Endothelial cell of umbilical vein (primary cell): ENCODE measurements around the gene TCERG1L. TPM values are rescaled to one million over a fixed set of nuclear protein-coding genes. Genes with fewer than 3 reads are reported as not detected.

Experiments used
- BruUV-seq: library from RNA; stranded (reverse); fragments of 400-500 nt; replicated peaks from 2 replicates; lab custom pipeline; 2021; lab: Mats Ljungman, UMichigan
- CTCF ChIA-PET: fragments of 300-600, 350-600 bp; sonication (Branson Sonifier 250); formaldehyde crosslinking; loops from one replicate; lab custom pipeline; 2021; ENCODE audit warnings: antibody characterized with exemption, inconsistent platforms; lab: Charles Lee
- POLR2A ChIA-PET: fragments of 300-600, 350-600 bp; sonication (Branson Sonifier 250); formaldehyde crosslinking; loops from one replicate; lab custom pipeline; 2021; ENCODE audit warnings: antibody characterized with exemption, inconsistent platforms; lab: Charles Lee
- DNase-seq: peaks from one replicate; pipeline ENCODE4 v3.0.0-alpha.2; 2011; ENCODE audit warnings: low read depth, low spot score
- FAIRE-seq: peaks from 2 replicates; lab custom pipeline; 2011; peaks lifted over from hg19 to GRCh38; lab: Jason Lieb, UNC
- H2AFZ ChIP-seq: 2 replicates; pipeline ENCODE4 v1.6.0; 2012; ENCODE audit warnings: low read depth, low read length, control low read depth, inconsistent platforms
- H3K27ac ChIP-seq: 2 replicates; pipeline ENCODE4 v1.5.1; 2011; ENCODE audit warnings: low read depth, mild to moderate bottlenecking, control low read depth, low read length, moderate library complexity; ENCODE audit not compliant: insufficient read depth
- H3K27me3 ChIP-seq, 2 experiments: 2 replicates each; pipeline versions ENCODE4 v1.6.0 to v1.6.1; 2011; ENCODE audit warnings: low read length in 2 of 2, mixed read lengths in 1 of 2; ENCODE audit not compliant: control insufficient read depth in 2 of 2, insufficient read depth in 2 of 2
- H3K36me3 ChIP-seq, 2 experiments: 2 replicates in 1 of 2; 3 replicates in 1 of 2; pipeline ENCODE4 v1.5.1; 2011; ENCODE audit warnings: low read length in 2 of 2, mild to moderate bottlenecking in 1 of 2, moderate library complexity in 1 of 2; ENCODE audit not compliant: control insufficient read depth in 2 of 2, insufficient read depth in 2 of 2; ENCODE audit errors: extremely low read depth in 1 of 2
- H3K4me1 ChIP-seq: 3 replicates; pipeline ENCODE4 v1.5.1; 2011; ENCODE audit warnings: mild to moderate bottlenecking, low read length; ENCODE audit not compliant: control insufficient read depth, insufficient read depth; ENCODE audit errors: extremely low read depth
- H3K4me2 ChIP-seq: 2 replicates; pipeline ENCODE4 v1.6.1; 2011; ENCODE audit warnings: low read length, control low read depth, mixed read lengths; ENCODE audit not compliant: insufficient read depth
- H3K4me3 ChIP-seq, 3 experiments: fragments of 200-600 bp in 1 of 3; sonication (generic), shearing (Covaris generic) in 1 of 3; replicated peaks in 1 of 3; 2 replicates each; pipeline ENCODE4 v1.5.1; 2011 to 2016; ENCODE audit warnings: control low read depth in 3 of 3, low read length in 3 of 3, mild to moderate bottlenecking in 2 of 3, inconsistent platforms in 1 of 3, low read depth in 1 of 3, moderate library complexity in 1 of 3; ENCODE audit not compliant: insufficient read depth in 1 of 3
- H3K79me2 ChIP-seq: 2 replicates; pipeline ENCODE4 v1.6.0; 2012; ENCODE audit warnings: low read length, inconsistent platforms; ENCODE audit not compliant: control insufficient read depth, insufficient read depth
- H3K9ac ChIP-seq: replicated peaks from 2 replicates; pipeline ENCODE3; 2011; ENCODE audit warnings: low read length, control low read depth; ENCODE audit not compliant: insufficient read depth; ENCODE audit errors: extremely low read depth
- H3K9me1 ChIP-seq: replicated peaks from 3 replicates; pipeline ENCODE4 v1.6.0; 2011; ENCODE audit warnings: mild to moderate bottlenecking, low read length; ENCODE audit not compliant: control insufficient read depth, insufficient read depth; ENCODE audit errors: extremely low read depth
- H3K9me3 ChIP-seq: replicated peaks from 2 replicates; pipeline ENCODE4 v1.5.1; 2012; ENCODE audit warnings: low read length, inconsistent platforms; ENCODE audit not compliant: control insufficient read depth, insufficient read depth
- H4K20me1 ChIP-seq: replicated peaks from 2 replicates; pipeline ENCODE3; 2011; ENCODE audit warnings: mild to moderate bottlenecking, low read length; ENCODE audit not compliant: control insufficient read depth, insufficient read depth; ENCODE audit errors: extremely low read depth
- CTCF ChIP-seq, 2 donors: IDR thresholded peaks; 1 replicate in 1 of 2; 2 replicates in 1 of 2; pipeline ENCODE4 v1.5.1; 2011; ENCODE audit warnings: low read length in 2 of 2, mild to moderate bottlenecking in 2 of 2, moderate library complexity in 2 of 2, control low read depth in 1 of 2, inconsistent platforms in 1 of 2, low read depth in 1 of 2; ENCODE audit not compliant: insufficient read depth in 1 of 2; ENCODE audit errors: extremely low read depth in 1 of 2
- EZH2 ChIP-seq: IDR thresholded peaks from 2 replicates; pipeline ENCODE4 v1.6.1; 2012; ENCODE audit warnings: borderline replicate concordance, low read depth, mild to moderate bottlenecking, moderate library complexity, low read length, inconsistent platforms; ENCODE audit not compliant: severe bottlenecking
- FOS ChIP-seq: IDR thresholded peaks from 2 replicates; pipeline ENCODE4 v1.6.1; 2011; ENCODE audit warnings: mild to moderate bottlenecking, low read length, moderate library complexity, borderline replicate concordance; ENCODE audit not compliant: insufficient read depth
- GATA2 ChIP-seq: IDR thresholded peaks from 2 replicates; pipeline ENCODE4 v1.7.0; 2011; ENCODE audit warnings: low read depth, mild to moderate bottlenecking, moderate library complexity, mixed read lengths, low read length; ENCODE audit not compliant: insufficient read length, insufficient read depth
- JUN ChIP-seq: IDR thresholded peaks from 2 replicates; pipeline ENCODE4 v1.6.1; 2011; ENCODE audit warnings: borderline replicate concordance, low read depth; ENCODE audit not compliant: insufficient read length, insufficient read depth
- MAX ChIP-seq: IDR thresholded peaks from 2 replicates; pipeline ENCODE4 v1.6.1; 2011; ENCODE audit not compliant: insufficient read depth, insufficient read length
- MYC ChIP-seq: IDR thresholded peaks from one replicate; pipeline ENCODE4 v1.6.1; 2011; ENCODE audit warnings: mild to moderate bottlenecking, low read depth, low read length
- POLR2A ChIP-seq: IDR thresholded peaks from 2 replicates; pipeline ENCODE4 v1.6.1; 2012; ENCODE audit warnings: low read depth, mild to moderate bottlenecking, control low read depth, low read length
- POLR2AphosphoS5 ChIP-seq: IDR thresholded peaks from 2 replicates; pipeline ENCODE4 v1.6.1; 2012; ENCODE audit warnings: low read depth, mild to moderate bottlenecking, control low read depth, low read length, moderate library complexity; ENCODE audit not compliant: insufficient read depth
- dilution Hi-C: fragments of 300-500 bp; cut with MboI; formaldehyde crosslinking; loops from one replicate; pipeline ENCODE4 v1.15.0; 2019; ENCODE audit warnings: low sequenced_read_pairs; ENCODE audit not compliant: extremely low pct_ligation_motif_present
- intact Hi-C: fragments of 100-400 bp; cut with micrococcal nuclease; formaldehyde crosslinking; loops from one replicate; pipeline ENCODE4 v1.10.0; 2022
- polyA plus RNA-seq, 4 experiments: library from polyadenylated mRNA; depleted of rRNA in 3 of 4; stranded (reverse) in 3 of 4; unstranded in 1 of 4; fragments of >200 nt; gene quantifications; 2 replicates each; pipeline versions ENCODE4 v1.2.1 to v1.2.3, GENCODE V29; 2011 to 2012; ENCODE audit warnings: missing spikeins in 1 of 4
- total RNA-seq: library from RNA; stranded (reverse); gene quantifications from 2 replicates; pipeline ENCODE4 v1.2.3, GENCODE V29; 2021

Gene TCERG1L
- total and polyA plus RNA-seq, 2 donors (not counting 3 experiments of a cell fraction or from before 2014, with no cell fraction given) = not detected

GRCh38 chr10:131252567-131253276 lies 58.8 kb downstream of the TCERG1L start:
- Histone ChIP-seq H3K9me1 (no peaks in the 10 kb centered on the region), H2AFZ (no peak overlapping the region), H3K27ac (no peak overlapping the region), H3K4me3 (no peak overlapping the region), H4K20me1 (no peaks in the 10 kb centered on the region), H3K79me2 (no peaks in the 10 kb centered on the region), H3K4me2 (no peak overlapping the region), H3K36me3 (no peaks in the 10 kb centered on the region), H3K9me3 (peaks cover 10% of the 10 kb centered on the region), H3K9ac (no peak overlapping the region), H3K4me1 (no peaks in the 10 kb centered on the region), H3K27me3 (no peaks in the 10 kb centered on the region)
- dilution Hi-C loops = no loop called here
- DNase-seq (no peak), FAIRE-seq (no peak)
- BruUV-seq = no TSS peak
- TF ChIP-seq POLR2A (no peak), FOS (no peak), GATA2 (no peak), JUN (no peak), CTCF (IDR thresholded peaks at IDR 0.05; ENCODE audit: extremely low read depth in 1 of 2, insufficient read depth in 1 of 2, low read depth in 1 of 2, low read length in 2 of 2) (no peak), MAX (no peak), POLR2AphosphoS5 (no peak), MYC (no peak), EZH2 (no peak)
- POLR2A ChIA-PET = no interaction called here
- intact Hi-C loops = no loop called here
- CTCF ChIA-PET = no interaction called here
